Cardiac fibroblast (primary cell): ENCODE measurements around the gene SHC1.

Experiments used
- DNase-seq, 2 donors: peaks; one replicate each; pipeline versions ENCODE4 v3.0.0 to v3.0.0-alpha.2; 2010; ENCODE audit warnings: low read depth in 2 of 2
- H3K4me3 ChIP-seq, 2 donors: replicated peaks in 1 of 2; 1 replicate in 1 of 2; 2 replicates in 1 of 2; pipeline ENCODE4 v1.5.1; 2011; ENCODE audit warnings: low read depth in 2 of 2, low read length in 2 of 2, mild to moderate bottlenecking in 2 of 2, moderate library complexity in 1 of 2
- TF ChIP-seq, protein P1 (sequence below): IDR thresholded peaks from one replicate; pipeline ENCODE4 v1.5.1; 2011; ENCODE audit warnings: low read depth, mild to moderate bottlenecking, low read length, inconsistent platforms

The SHC1 gene

DNA sequence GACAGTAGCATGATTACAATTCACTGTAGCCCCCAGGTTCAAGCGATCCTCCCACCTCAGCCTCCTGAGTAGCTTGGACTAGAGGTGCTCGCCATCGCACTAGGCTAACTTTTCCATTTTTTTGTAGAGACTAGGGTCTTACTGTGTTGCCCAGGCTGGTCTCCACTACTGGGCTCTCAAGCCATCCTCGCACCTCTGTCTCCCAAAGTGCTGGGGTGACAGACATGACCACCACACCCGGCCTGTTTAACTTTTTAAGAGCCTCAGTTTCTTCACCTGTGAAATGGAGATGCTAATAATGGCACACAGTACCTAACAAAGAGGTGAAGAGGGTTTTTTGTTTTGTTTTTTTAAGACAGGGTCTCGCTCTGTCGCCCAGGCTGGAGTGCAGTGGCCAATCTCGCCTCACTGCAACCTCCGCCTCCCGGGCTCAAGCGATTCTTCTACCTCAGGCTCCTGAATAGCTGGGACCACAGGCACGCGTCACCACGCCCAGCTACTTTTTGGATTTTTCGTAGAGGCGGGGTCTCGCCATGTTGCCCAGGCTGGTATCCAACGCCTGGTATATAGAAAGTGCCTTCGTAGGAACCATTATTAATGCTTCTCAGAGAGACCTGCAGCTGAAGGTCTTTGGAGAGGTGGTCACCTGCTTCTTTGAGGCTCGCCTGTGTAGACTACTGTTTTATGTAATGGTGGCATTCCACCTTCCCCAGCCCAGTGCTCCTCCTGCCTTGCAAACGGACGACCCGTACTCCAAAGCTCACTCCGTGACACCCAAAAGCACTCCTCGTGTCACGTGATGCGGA is 34.6 kb downstream of the SHC1 start:
- H3K4me3 ChIP-seq = peak overlapping the region; percentile 75 to 91
- DNase-seq = no peak
- TF ChIP-seq, protein P1, sequence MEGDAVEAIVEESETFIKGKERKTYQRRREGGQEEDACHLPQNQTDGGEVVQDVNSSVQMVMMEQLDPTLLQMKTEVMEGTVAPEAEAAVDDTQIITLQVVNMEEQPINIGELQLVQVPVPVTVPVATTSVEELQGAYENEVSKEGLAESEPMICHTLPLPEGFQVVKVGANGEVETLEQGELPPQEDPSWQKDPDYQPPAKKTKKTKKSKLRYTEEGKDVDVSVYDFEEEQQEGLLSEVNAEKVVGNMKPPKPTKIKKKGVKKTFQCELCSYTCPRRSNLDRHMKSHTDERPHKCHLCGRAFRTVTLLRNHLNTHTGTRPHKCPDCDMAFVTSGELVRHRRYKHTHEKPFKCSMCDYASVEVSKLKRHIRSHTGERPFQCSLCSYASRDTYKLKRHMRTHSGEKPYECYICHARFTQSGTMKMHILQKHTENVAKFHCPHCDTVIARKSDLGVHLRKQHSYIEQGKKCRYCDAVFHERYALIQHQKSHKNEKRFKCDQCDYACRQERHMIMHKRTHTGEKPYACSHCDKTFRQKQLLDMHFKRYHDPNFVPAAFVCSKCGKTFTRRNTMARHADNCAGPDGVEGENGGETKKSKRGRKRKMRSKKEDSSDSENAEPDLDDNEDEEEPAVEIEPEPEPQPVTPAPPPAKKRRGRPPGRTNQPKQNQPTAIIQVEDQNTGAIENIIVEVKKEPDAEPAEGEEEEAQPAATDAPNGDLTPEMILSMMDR = no peak

DNA sequence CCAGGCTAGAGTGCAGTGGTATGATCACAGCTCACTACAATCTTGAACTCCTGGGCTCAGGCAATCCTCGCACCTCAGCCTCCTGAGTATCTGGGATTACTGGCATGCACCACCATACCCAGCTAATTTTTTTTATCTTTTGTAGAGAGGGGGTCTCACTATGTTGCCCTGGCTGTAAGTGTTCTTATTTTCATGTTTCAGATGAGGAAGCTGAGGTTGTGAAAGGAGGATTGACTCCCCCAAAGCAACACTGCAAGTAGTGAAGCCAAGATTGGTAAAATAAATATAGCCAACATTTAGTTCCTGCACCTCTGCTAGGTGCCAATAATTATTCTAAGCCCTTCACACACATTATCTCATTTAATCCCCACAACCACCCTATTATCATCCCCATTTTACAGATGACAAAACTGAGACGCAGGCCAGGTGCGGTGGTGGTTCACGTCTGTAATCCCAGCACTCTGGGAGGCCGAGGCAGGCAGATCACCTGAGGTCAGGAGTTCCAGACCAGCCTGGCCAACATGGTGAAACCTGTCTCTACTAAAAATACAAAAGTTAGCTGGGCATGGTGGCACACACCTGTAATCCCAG is 36.1 kb downstream of the SHC1 start:
- DNase-seq = no peak
- no peak overlapping the region for H3K4me3 ChIP-seq
- TF ChIP-seq, protein P1 = no peak

DNA sequence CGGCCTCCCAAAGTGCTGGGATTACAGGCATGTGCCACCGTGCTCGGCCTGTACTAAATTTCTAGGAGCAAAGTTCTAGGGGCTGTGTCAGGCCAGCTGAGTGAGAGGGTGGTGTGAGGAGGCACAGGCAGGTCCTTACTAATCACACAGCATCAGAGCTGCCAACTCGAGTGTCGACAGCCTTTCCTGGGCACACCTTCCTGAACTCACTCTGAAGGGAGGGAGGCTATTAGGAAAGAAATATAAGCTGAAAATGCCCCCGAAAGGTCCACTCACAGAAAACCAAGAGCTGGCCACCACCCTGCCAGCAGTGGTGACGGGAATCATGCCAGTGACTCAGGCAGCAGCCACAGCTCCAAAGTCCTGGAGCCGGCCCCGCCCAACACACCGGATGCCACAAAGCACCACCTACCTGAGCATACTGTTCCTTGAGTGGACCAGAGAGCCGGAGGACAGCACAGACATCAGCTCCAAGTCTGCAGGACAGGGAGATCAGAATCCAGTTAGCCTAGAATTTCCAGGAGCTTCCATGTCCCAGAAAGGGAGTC is 38.5 kb downstream of the SHC1 start:
- TF ChIP-seq, protein P1 = no peak
- no peak for DNase-seq
- H3K4me3 ChIP-seq = no peak overlapping the region

DNA sequence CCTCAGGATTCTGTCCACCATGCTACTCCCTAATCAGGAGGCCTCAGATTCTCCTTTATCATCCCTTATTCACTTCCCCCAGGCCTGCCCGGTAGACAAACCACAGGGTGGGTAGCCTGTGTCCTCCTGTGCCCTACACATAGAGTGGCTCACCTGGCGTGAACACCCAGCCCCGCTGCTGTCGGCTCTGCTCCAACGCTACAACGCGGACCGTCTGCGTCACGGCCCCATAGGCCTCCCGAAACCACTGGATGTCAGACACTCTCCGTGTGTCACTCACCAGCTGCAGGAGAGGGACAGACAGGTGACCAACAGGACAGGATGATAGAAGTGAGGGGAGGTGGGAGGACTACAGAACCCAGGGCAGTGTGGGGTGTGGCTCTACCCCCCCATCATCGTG is 44.3 kb downstream of the SHC1 start:
- no peak for DNase-seq
- TF ChIP-seq, protein P1 = no peak
- H3K4me3 ChIP-seq = no peak overlapping the region

DNA sequence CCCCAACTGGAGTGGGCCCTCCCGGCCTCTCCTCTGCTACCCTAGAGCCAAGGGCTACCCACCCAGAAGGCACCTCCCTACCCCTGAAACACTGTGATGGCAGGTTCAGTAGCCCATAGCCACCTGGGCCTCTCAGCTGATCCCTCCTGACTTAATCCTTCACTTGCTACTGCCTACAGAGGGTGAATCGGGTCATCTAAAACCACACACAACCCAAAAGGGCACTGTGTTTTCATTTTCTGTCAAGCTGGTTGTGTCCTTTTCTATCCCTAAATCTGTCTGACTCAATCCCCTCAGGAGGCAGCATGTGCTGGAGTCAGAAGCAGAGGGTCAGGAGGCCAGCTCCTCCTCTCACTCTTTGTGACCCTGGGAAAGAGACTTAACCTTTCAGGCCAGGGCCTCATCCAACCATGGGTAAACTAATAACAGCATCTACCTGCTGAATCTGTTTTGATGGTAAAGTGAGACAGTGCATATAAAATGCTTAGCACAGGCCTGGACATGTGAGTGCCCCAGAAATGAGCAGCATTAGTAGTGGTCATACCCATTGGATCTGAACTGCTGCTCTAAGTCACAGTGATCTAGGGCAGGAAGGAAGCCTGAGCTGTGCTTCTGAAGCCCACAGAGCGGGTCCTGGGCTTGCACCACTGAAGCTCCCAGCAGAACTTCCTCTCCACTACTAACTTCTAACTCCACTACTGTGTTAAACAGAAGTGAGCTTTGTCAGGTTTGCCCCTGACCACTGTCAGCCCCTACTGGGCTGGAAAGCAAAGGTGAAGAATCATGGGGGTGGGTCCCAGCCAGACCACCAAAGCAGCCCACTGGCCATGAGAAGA is 45.0 kb downstream of the SHC1 start:
- TF ChIP-seq, protein P1 = no peak
- no peak overlapping the region for H3K4me3 ChIP-seq
- no peak for DNase-seq

DNA sequence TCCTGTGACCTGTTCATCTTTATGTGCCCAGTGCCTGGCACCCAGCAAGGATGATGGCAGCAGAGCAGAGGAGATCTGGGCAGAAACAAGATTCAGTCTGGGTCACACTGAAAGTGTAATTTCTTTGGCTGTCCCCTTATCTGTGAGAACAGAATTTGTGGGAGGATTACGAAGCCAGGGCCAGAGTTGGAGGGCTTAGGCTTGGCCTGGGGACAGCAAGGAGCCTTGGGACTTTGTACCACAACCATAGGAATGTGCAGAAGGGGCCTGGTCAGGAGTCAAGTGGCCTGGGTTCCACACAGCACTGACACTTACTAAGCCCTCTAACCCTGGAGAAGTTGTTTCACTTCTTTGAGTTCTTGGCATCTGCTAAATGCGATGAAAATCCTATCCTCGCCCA is 46.9 kb downstream of the SHC1 start:
- no peak for DNase-seq
- TF ChIP-seq, protein P1 = no peak
- no peak overlapping the region for H3K4me3 ChIP-seq
